LNCAP (cell line): ENCODE data around the gene CCDC183.

ENCODE experiments used
- CTCF ChIP-seq: fragments of 450-650 bp; IDR thresholded peaks from 2 replicates; pipeline ENCODE4 v1.5.1; 2017; ENCODE audit warnings: mild to moderate bottlenecking

CCDC183 gene

GRCh38 chr9:136775191-136775590 lies 20.9 kb upstream of the CCDC183 start:
- TF ChIP-seq CTCF: no peak

GRCh38 chr9:136776947-136777346 lies 19.2 kb upstream of the CCDC183 start:
- no peak for TF ChIP-seq CTCF

GRCh38 chr9:136777359-136777758 lies 18.8 kb upstream of the CCDC183 start:
- TF ChIP-seq CTCF: no peak

- no peak for TF ChIP-seq CTCF
Measured at GRCh38 chr9:136779808-136780207, 16.3 kb upstream of the CCDC183 start.

GRCh38 chr9:136782452-136782851 lies 13.7 kb upstream of the CCDC183 start:
- TF ChIP-seq CTCF: no peak

- peak; percentile 54 for TF ChIP-seq CTCF
Measured at GRCh38 chr9:136784249-136784996, 11.7 kb upstream of the CCDC183 start.

GRCh38 chr9:136784997-136785361 lies 11.2 kb upstream of the CCDC183 start:
- no peak for TF ChIP-seq CTCF

GRCh38 chr9:136786451-136786850 lies 9.7 kb upstream of the CCDC183 start:
- TF ChIP-seq CTCF: no peak
